Fibroblast of mammary gland (primary cell): ENCODE measurements around the gene OR6C68.

ENCODE experiments used
- DNase-seq: peaks from one replicate; pipeline ENCODE4 v3.0.0-alpha.2; 2010; ENCODE audit warnings: low read depth
- H3K4me3 ChIP-seq: 2 replicates; pipeline ENCODE4 v1.5.1; 2011; ENCODE audit warnings: low read depth, mild to moderate bottlenecking, low read length, moderate library complexity; ENCODE audit not compliant: control insufficient read depth
- TF ChIP-seq, protein P1 (sequence below): conservative IDR thresholded peaks from 2 replicates; pipeline ENCODE4 v1.5.1; 2011; ENCODE audit warnings: low read depth, low read length, inconsistent platforms; ENCODE audit not compliant: control insufficient read depth, insufficient read depth

The OR6C68 gene

GRCh38 chr12:55501601-55502000 lies 9.4 kb downstream of the OR6C68 start:
- TF ChIP-seq, protein P1, sequence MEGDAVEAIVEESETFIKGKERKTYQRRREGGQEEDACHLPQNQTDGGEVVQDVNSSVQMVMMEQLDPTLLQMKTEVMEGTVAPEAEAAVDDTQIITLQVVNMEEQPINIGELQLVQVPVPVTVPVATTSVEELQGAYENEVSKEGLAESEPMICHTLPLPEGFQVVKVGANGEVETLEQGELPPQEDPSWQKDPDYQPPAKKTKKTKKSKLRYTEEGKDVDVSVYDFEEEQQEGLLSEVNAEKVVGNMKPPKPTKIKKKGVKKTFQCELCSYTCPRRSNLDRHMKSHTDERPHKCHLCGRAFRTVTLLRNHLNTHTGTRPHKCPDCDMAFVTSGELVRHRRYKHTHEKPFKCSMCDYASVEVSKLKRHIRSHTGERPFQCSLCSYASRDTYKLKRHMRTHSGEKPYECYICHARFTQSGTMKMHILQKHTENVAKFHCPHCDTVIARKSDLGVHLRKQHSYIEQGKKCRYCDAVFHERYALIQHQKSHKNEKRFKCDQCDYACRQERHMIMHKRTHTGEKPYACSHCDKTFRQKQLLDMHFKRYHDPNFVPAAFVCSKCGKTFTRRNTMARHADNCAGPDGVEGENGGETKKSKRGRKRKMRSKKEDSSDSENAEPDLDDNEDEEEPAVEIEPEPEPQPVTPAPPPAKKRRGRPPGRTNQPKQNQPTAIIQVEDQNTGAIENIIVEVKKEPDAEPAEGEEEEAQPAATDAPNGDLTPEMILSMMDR = no peak
- no peak overlapping the region for H3K4me3 ChIP-seq
- no peak for DNase-seq

- no peak for DNase-seq
- H3K4me3 ChIP-seq = no peak overlapping the region
- TF ChIP-seq, protein P1 = no peak
Observed at GRCh38 chr12:55515696-55516095, 23.5 kb downstream of the OR6C68 start.

DNA sequence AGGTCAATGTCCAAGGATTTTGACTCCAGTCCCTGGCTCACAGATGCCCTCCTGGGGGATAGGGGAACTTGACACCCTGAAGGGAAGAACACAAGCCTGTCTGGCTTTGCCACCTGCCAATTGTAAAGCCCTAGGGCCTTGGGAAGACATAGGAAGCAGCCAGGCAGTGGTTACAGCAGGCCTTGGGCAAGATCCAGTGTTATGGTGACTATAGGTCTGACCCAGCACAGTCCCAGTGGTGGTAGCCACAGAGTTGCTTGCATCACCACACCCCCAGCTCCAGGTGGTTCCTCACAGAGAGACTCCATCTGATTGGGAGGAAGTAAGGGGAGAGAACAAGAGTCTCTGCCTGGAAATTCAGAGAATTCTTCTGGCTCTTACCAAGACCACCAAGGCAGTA lies 24.2 kb downstream of the OR6C68 start:
- H3K4me3 ChIP-seq = no peak overlapping the region
- TF ChIP-seq, protein P1 = no peak
- DNase-seq = no peak
